Activated naive CD8-positive, alpha-beta T cell treated with anti-CD3 and anti-CD28 coated beads, Interleukin-2, amount 10 ng/mL, durations not matched to agents 7 days and 5 days (primary cell): ENCODE data around the gene PACS2. TPM values are rescaled to one million over a fixed set of nuclear protein-coding genes. Genes with fewer than 3 reads are reported as not detected.

Experiments used
- ATAC-seq: fragments of 150-1000 bp; cut with Tn5 transposase; one replicate; pipeline ENCODE4 v1.10.0; 2021; ENCODE audit warnings: low read depth, moderate library complexity
- POLR2A ChIA-PET: fragments of 350-600 bp; sonication (Branson Sonifier 250); formaldehyde crosslinking; loops from one replicate; lab custom pipeline; 2021; ENCODE audit warnings: antibody characterized with exemption; lab: Charles Lee
- DNase-seq: peaks from one replicate; pipeline ENCODE4 v3.0.0; 2021
- H3K27ac Mint-ChIP-seq: one replicate; pipeline ENCODE4 v1.8.0; 2022; ENCODE audit warnings: mild to moderate bottlenecking, mixed read lengths
- H3K27me3 Mint-ChIP-seq: one replicate; pipeline ENCODE4 v1.8.0; 2022; ENCODE audit warnings: mild to moderate bottlenecking, moderate library complexity, mixed read lengths
- H3K36me3 Mint-ChIP-seq: one replicate; pipeline ENCODE4 v1.8.0; 2021; ENCODE audit warnings: mild to moderate bottlenecking, mixed read lengths
- H3K4me1 Mint-ChIP-seq: one replicate; pipeline ENCODE4 v1.8.0; 2021; ENCODE audit warnings: mixed read lengths
- H3K4me3 Mint-ChIP-seq: one replicate; pipeline ENCODE4 v1.8.0; 2022; ENCODE audit warnings: mild to moderate bottlenecking, moderate library complexity, mixed read lengths
- H3K9me3 Mint-ChIP-seq: one replicate; pipeline ENCODE4 v1.8.0; 2021; ENCODE audit warnings: mixed read lengths
- total RNA-seq, 2 experiments: library from RNA; stranded (reverse); gene quantifications; one replicate each; pipeline ENCODE4 v1.2.3, GENCODE V29; 2021

The PACS2 gene
- total RNA-seq, 2 experiments from 2014 or later, result 51.6 to 54.7 TPM

GRCh38 chr14:105382343-105383082 lies 68.0 kb downstream of the PACS2 start:
- H3K9me3 Mint-ChIP-seq, result no peaks in the 10 kb centered on the region
- no peaks in the 10 kb centered on the region for H3K27me3 Mint-ChIP-seq
- H3K36me3 Mint-ChIP-seq, result peaks cover 2% of the 10 kb centered on the region
- H3K4me3 Mint-ChIP-seq, result no peak overlapping the region
- ATAC-seq (no peak), DNase-seq (no peak)
- no peaks in the 10 kb centered on the region for H3K4me1 Mint-ChIP-seq
- POLR2A ChIA-PET, result no interaction called here
- H3K27ac Mint-ChIP-seq, result no peak overlapping the region

- Mint-ChIP-seq H3K4me3 (no peak overlapping the region), H3K4me1 (no peaks in the 10 kb centered on the region), H3K27me3 (no peaks in the 10 kb centered on the region), H3K9me3 (no peaks in the 10 kb centered on the region), H3K27ac (no peak overlapping the region), H3K36me3 (peaks cover 2% of the 10 kb centered on the region)
- POLR2A ChIA-PET, result no interaction called here
- ATAC-seq (no peak), DNase-seq (no peak)
Observed at GRCh38 chr14:105383083-105383730, 68.7 kb downstream of the PACS2 start.

GRCh38 chr14:105384041-105384557 lies 69.6 kb downstream of the PACS2 start:
- no peak overlapping the region for H3K4me3 Mint-ChIP-seq
- peaks cover 2% of the 10 kb centered on the region for H3K36me3 Mint-ChIP-seq
- H3K9me3 Mint-ChIP-seq, result no peaks in the 10 kb centered on the region
- ATAC-seq (no peak), DNase-seq (no peak)
- H3K4me1 Mint-ChIP-seq, result no peaks in the 10 kb centered on the region
- POLR2A ChIA-PET, result no interaction called here
- H3K27me3 Mint-ChIP-seq, result no peaks in the 10 kb centered on the region
- H3K27ac Mint-ChIP-seq, result no peak overlapping the region

- no peak overlapping the region for H3K4me3 Mint-ChIP-seq
- no peaks in the 10 kb centered on the region for H3K27me3 Mint-ChIP-seq
- POLR2A ChIA-PET, result no interaction called here
- no peak for ATAC-seq
- no peak for DNase-seq
- peaks cover 2% of the 10 kb centered on the region for H3K36me3 Mint-ChIP-seq
- no peak overlapping the region for H3K27ac Mint-ChIP-seq
- no peaks in the 10 kb centered on the region for H3K4me1 Mint-ChIP-seq
- no peaks in the 10 kb centered on the region for H3K9me3 Mint-ChIP-seq
Observed at GRCh38 chr14:105384605-105385321, 70.2 kb downstream of the PACS2 start.

- no peak overlapping the region for H3K27ac Mint-ChIP-seq
- H3K27me3 Mint-ChIP-seq, result no peaks in the 10 kb centered on the region
- no peak overlapping the region for H3K4me3 Mint-ChIP-seq
- POLR2A ChIA-PET, result no interaction called here
- no peak for DNase-seq
- H3K9me3 Mint-ChIP-seq, result no peaks in the 10 kb centered on the region
- peaks cover 4% of the 10 kb centered on the region for H3K4me1 Mint-ChIP-seq
- peaks cover 2% of the 10 kb centered on the region for H3K36me3 Mint-ChIP-seq
- no peak for ATAC-seq
Observed at GRCh38 chr14:105385322-105385637, 70.7 kb downstream of the PACS2 start.

GRCh38 chr14:105385698-105386365 lies 71.3 kb downstream of the PACS2 start:
- Mint-ChIP-seq H3K4me3 (no peak overlapping the region), H3K27ac (no peak overlapping the region), H3K9me3 (no peaks in the 10 kb centered on the region), H3K36me3 (peaks cover 2% of the 10 kb centered on the region), H3K4me1 (peaks cover 6% of the 10 kb centered on the region), H3K27me3 (no peaks in the 10 kb centered on the region)
- POLR2A ChIA-PET, result no interaction called here
- DNase-seq (no peak), ATAC-seq (no peak)

GRCh38 chr14:105386581-105387529 lies 72.3 kb downstream of the PACS2 start:
- no peak overlapping the region for H3K4me3 Mint-ChIP-seq
- H3K27ac Mint-ChIP-seq, result no peak overlapping the region
- H3K27me3 Mint-ChIP-seq, result no peaks in the 10 kb centered on the region
- H3K4me1 Mint-ChIP-seq, result peaks cover 6% of the 10 kb centered on the region
- ATAC-seq (no peak), DNase-seq (no peak)
- H3K9me3 Mint-ChIP-seq, result no peaks in the 10 kb centered on the region
- POLR2A ChIA-PET, result no interaction called here
- peaks cover 2% of the 10 kb centered on the region for H3K36me3 Mint-ChIP-seq

GRCh38 chr14:105387530-105387922 lies 73.0 kb downstream of the PACS2 start:
- Mint-ChIP-seq H3K4me3 (no peak overlapping the region), H3K27me3 (no peaks in the 10 kb centered on the region), H3K36me3 (peaks cover 2% of the 10 kb centered on the region), H3K27ac (no peak overlapping the region), H3K4me1 (peaks cover 6% of the 10 kb centered on the region), H3K9me3 (no peaks in the 10 kb centered on the region)
- DNase-seq (no peak), ATAC-seq (no peak)
- POLR2A ChIA-PET, result no interaction called here

- no peak overlapping the region for H3K4me3 Mint-ChIP-seq
- no peaks in the 10 kb centered on the region for H3K27me3 Mint-ChIP-seq
- H3K36me3 Mint-ChIP-seq, result peaks cover 2% of the 10 kb centered on the region
- no peaks in the 10 kb centered on the region for H3K9me3 Mint-ChIP-seq
- POLR2A ChIA-PET, result no interaction called here
- H3K27ac Mint-ChIP-seq, result no peak overlapping the region
- peaks cover 6% of the 10 kb centered on the region for H3K4me1 Mint-ChIP-seq
- ATAC-seq (no peak), DNase-seq (no peak)
Observed at GRCh38 chr14:105388110-105388951, 73.8 kb downstream of the PACS2 start.

GRCh38 chr14:105388976-105389375 lies 74.4 kb downstream of the PACS2 start:
- Mint-ChIP-seq H3K9me3 (no peaks in the 10 kb centered on the region), H3K27me3 (no peaks in the 10 kb centered on the region), H3K4me3 (no peak overlapping the region), H3K27ac (no peak overlapping the region), H3K36me3 (no peaks in the 10 kb centered on the region), H3K4me1 (peaks cover 6% of the 10 kb centered on the region)
- DNase-seq (no peak), ATAC-seq (no peak)
- POLR2A ChIA-PET, result no interaction called here

GRCh38 chr14:105389534-105389933 lies 75.0 kb downstream of the PACS2 start:
- DNase-seq, result no peak
- H3K27me3 Mint-ChIP-seq, result no peaks in the 10 kb centered on the region
- POLR2A ChIA-PET, result interaction anchor here (0.9 kb wide), 1 partner anchor 14 kb away, joined by 3 read pairs; no protein-coding TSS in a partner anchor
- H3K4me1 Mint-ChIP-seq, result peaks cover 6% of the 10 kb centered on the region
- no peak overlapping the region for H3K4me3 Mint-ChIP-seq
- no peak overlapping the region for H3K27ac Mint-ChIP-seq
- H3K36me3 Mint-ChIP-seq, result no peaks in the 10 kb centered on the region
- H3K9me3 Mint-ChIP-seq, result no peaks in the 10 kb centered on the region
- no peak for ATAC-seq
